HEK293 (cell line): ENCODE measurements around the gene SH3YL1.

Source experiments
- CTCF ChIA-PET: fragments of 350-600 bp; formaldehyde crosslinking; extraction: SDS; loops from one replicate; lab custom pipeline; 2021; ENCODE audit warnings: antibody characterized with exemption; lab: Yijun Ruan, JAX
- POLR2A ChIA-PET: fragments of 300-600 bp; formaldehyde crosslinking; extraction: SDS; loops from one replicate; lab custom pipeline; 2020; ENCODE audit warnings: antibody characterized with exemption, inconsistent platforms; lab: Yijun Ruan, JAX
- H3K27ac ChIP-seq: fragments of 200-500 bp; sonication (Bioruptor generic); 2 replicates; pipeline ENCODE4 v1.5.1; 2014; ENCODE audit warnings: low read depth, low read length, control low read depth, inconsistent platforms; ENCODE audit errors: extremely low read depth
- H3K36me3 ChIP-seq, 2 experiments: fragments of 200-500 bp in 1 of 2; sonication (Bioruptor generic) in 1 of 2; 1 replicate in 1 of 2; 2 replicates in 1 of 2; pipeline ENCODE4 v1.5.1; 2014 to 2017; ENCODE audit warnings: inconsistent platforms in 2 of 2, low read length in 2 of 2; ENCODE audit not compliant: control insufficient read depth in 2 of 2, insufficient read depth in 1 of 2
- H3K4me1 ChIP-seq: fragments of 200-500 bp; sonication (Bioruptor generic); 2 replicates; pipeline ENCODE4 v1.5.1; 2014; ENCODE audit warnings: mild to moderate bottlenecking, low read length, inconsistent platforms; ENCODE audit not compliant: control insufficient read depth, insufficient read depth
- H3K4me3 ChIP-seq: 2 replicates; pipeline ENCODE4 v1.5.1; 2011; ENCODE audit warnings: low read depth, mild to moderate bottlenecking, control low read depth, low read length, moderate library complexity
- H3K9me3 ChIP-seq: fragments of 200-500 bp; sonication (Bioruptor generic); 2 replicates; pipeline ENCODE4 v1.5.1; 2014; ENCODE audit warnings: low read depth, low read length, inconsistent platforms; ENCODE audit not compliant: control insufficient read depth, insufficient read depth
- HIC1 ChIP-seq: fragments of 450-650 bp; formaldehyde crosslinking; IDR thresholded peaks from 2 replicates; pipeline ENCODE4 v1.5.1; 2016; ENCODE audit warnings: missing biosample characterization, missing genetic modification characterization
- HOXA7 ChIP-seq: sonication (generic); formaldehyde crosslinking; IDR thresholded peaks from 2 replicates; pipeline ENCODE4 v1.8.1; 2022; ENCODE audit warnings: missing genetic modification reagents, borderline replicate concordance
- KLF8 ChIP-seq: fragments of 450-650 bp; formaldehyde crosslinking; IDR thresholded peaks from 2 replicates; pipeline ENCODE4 v1.5.1; 2016; ENCODE audit warnings: missing biosample characterization, missing genetic modification characterization
- MEIS1 ChIP-seq: sonication (generic); formaldehyde crosslinking; IDR thresholded peaks from 2 replicates; pipeline ENCODE4 v1.8.1; 2022; ENCODE audit warnings: missing genetic modification reagents, mild to moderate bottlenecking, borderline replicate concordance
- PBX3 ChIP-seq: sonication (generic); formaldehyde crosslinking; IDR thresholded peaks from 2 replicates; pipeline ENCODE4 v1.8.1; 2022; ENCODE audit warnings: mild to moderate bottlenecking, moderate library complexity, missing genetic modification reagents
- REPIN1 ChIP-seq: fragments of 450-650 bp; formaldehyde crosslinking; IDR thresholded peaks from 2 replicates; pipeline ENCODE4 v1.5.1; 2017; ENCODE audit warnings: missing biosample characterization, missing genetic modification characterization, low read depth
- YY1 ChIP-seq: fragments of 450-650 bp; formaldehyde crosslinking; IDR thresholded peaks from 2 replicates; pipeline ENCODE4 v1.5.1; 2018; ENCODE audit warnings: missing biosample characterization, missing genetic modification characterization
- ZNF146 ChIP-seq: fragments of 450-650 bp; formaldehyde crosslinking; IDR thresholded peaks from 2 replicates; pipeline ENCODE4 v1.5.1; 2016; ENCODE audit warnings: missing biosample characterization, missing genetic modification characterization
- ZNF266 ChIP-seq: fragments of 450-650 bp; formaldehyde crosslinking; IDR thresholded peaks from 2 replicates; pipeline ENCODE4 v1.5.1; 2016; ENCODE audit warnings: missing biosample characterization, missing genetic modification characterization, low read depth
- ZNF354C ChIP-seq: fragments of 450-650 bp; formaldehyde crosslinking; IDR thresholded peaks from 2 replicates; pipeline ENCODE4 v1.5.1; 2016; ENCODE audit warnings: missing biosample characterization, missing genetic modification characterization, low read depth, borderline replicate concordance
- ZNF560 ChIP-seq: fragments of 450-650 bp; formaldehyde crosslinking; IDR thresholded peaks from 2 replicates; pipeline ENCODE4 v1.5.1; 2017; ENCODE audit warnings: missing biosample characterization, missing genetic modification characterization, borderline replicate concordance
- ZNF600 ChIP-seq: fragments of 450-650 bp; formaldehyde crosslinking; IDR thresholded peaks from 2 replicates; pipeline ENCODE4 v1.5.1; 2016; ENCODE audit warnings: missing biosample characterization, missing genetic modification characterization
- ZNF624 ChIP-seq: fragments of 450-650 bp; formaldehyde crosslinking; IDR thresholded peaks from 2 replicates; pipeline ENCODE4 v1.5.1; 2017; ENCODE audit warnings: missing biosample characterization, missing genetic modification characterization
- ZNF791 ChIP-seq: fragments of 450-650 bp; formaldehyde crosslinking; IDR thresholded peaks from 2 replicates; pipeline ENCODE4 v1.5.1; 2016; ENCODE audit warnings: missing biosample characterization, missing genetic modification characterization
- ZNF792 ChIP-seq: fragments of 450-650 bp; formaldehyde crosslinking; IDR thresholded peaks from 2 replicates; pipeline ENCODE4 v1.5.1; 2016; ENCODE audit warnings: missing biosample characterization, missing genetic modification characterization
- ZNF837 ChIP-seq: fragments of 450-650 bp; formaldehyde crosslinking; IDR thresholded peaks from 2 replicates; pipeline ENCODE4 v1.5.1; 2016; ENCODE audit warnings: missing biosample characterization, missing genetic modification characterization
- TF ChIP-seq, protein P1 (sequence below): fragments of 450-650 bp; formaldehyde crosslinking; IDR thresholded peaks from 2 replicates; pipeline ENCODE4 v1.5.0; 2017; ENCODE audit warnings: missing biosample characterization, missing genetic modification characterization, borderline replicate concordance
- TF ChIP-seq, protein P2 (sequence below): fragments of 450-650 bp; formaldehyde crosslinking; IDR thresholded peaks from 2 replicates; pipeline ENCODE4 v1.5.1; 2016; ENCODE audit warnings: missing biosample characterization, missing genetic modification characterization
- TF ChIP-seq, protein P3 (sequence below): fragments of 450-650 bp; IDR thresholded peaks from 2 replicates; pipeline ENCODE4 v1.5.1; 2018; ENCODE audit warnings: missing biosample characterization, mild to moderate bottlenecking, missing genetic modification characterization

The SH3YL1 gene

GRCh38 chr2:203401-203800 lies 60.4 kb downstream of the SH3YL1 start:
- no peak for TF ChIP-seq ZNF560 (tag by site-specific recombination)
- TF ChIP-seq ZNF600 (tag by site-specific recombination): no peak
- no peak for TF ChIP-seq KLF8 (tag by site-specific recombination)
- TF ChIP-seq, protein P1, sequence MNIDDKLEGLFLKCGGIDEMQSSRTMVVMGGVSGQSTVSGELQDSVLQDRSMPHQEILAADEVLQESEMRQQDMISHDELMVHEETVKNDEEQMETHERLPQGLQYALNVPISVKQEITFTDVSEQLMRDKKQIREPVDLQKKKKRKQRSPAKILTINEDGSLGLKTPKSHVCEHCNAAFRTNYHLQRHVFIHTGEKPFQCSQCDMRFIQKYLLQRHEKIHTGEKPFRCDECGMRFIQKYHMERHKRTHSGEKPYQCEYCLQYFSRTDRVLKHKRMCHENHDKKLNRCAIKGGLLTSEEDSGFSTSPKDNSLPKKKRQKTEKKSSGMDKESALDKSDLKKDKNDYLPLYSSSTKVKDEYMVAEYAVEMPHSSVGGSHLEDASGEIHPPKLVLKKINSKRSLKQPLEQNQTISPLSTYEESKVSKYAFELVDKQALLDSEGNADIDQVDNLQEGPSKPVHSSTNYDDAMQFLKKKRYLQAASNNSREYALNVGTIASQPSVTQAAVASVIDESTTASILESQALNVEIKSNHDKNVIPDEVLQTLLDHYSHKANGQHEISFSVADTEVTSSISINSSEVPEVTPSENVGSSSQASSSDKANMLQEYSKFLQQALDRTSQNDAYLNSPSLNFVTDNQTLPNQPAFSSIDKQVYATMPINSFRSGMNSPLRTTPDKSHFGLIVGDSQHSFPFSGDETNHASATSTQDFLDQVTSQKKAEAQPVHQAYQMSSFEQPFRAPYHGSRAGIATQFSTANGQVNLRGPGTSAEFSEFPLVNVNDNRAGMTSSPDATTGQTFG: no peak
- no peak for TF ChIP-seq YY1 (tag by site-specific recombination)
- no peak for TF ChIP-seq HOXA7 (CRISPR knock-in tag)
- no peak for TF ChIP-seq ZNF146 (tag by site-specific recombination)
- ChIA-PET CTCF (interaction anchor here (0.8 kb wide), 1 partner anchor 221 kb away, joined by 4 read pairs; no protein-coding TSS in a partner anchor), POLR2A (no interaction called here)
- H3K4me1 ChIP-seq: no peaks in the 10 kb centered on the region
- H3K36me3 ChIP-seq: no peaks in the 10 kb centered on the region
- H3K9me3 ChIP-seq: no peaks in the 10 kb centered on the region
- H3K27ac ChIP-seq: no peak overlapping the region
- H3K4me3 ChIP-seq: no peak overlapping the region

- no peaks in the 10 kb centered on the region for H3K4me1 ChIP-seq
- no peak overlapping the region for H3K4me3 ChIP-seq
- POLR2A ChIA-PET: no interaction called here
- no peaks in the 10 kb centered on the region for H3K36me3 ChIP-seq
- no peaks in the 10 kb centered on the region for H3K9me3 ChIP-seq
- TF ChIP-seq ZNF624 (tag by site-specific recombination) (no peak), HIC1 (tag by site-specific recombination) (no peak), PBX3 (CRISPR knock-in tag) (no peak), ZNF266 (no peak), REPIN1 (no peak), ZNF792 (tag by site-specific recombination) (no peak), ZNF791 (no peak), ZNF354C (no peak), MEIS1 (CRISPR knock-in tag) (no peak), ZNF837 (no peak)
- TF ChIP-seq, protein P2, sequence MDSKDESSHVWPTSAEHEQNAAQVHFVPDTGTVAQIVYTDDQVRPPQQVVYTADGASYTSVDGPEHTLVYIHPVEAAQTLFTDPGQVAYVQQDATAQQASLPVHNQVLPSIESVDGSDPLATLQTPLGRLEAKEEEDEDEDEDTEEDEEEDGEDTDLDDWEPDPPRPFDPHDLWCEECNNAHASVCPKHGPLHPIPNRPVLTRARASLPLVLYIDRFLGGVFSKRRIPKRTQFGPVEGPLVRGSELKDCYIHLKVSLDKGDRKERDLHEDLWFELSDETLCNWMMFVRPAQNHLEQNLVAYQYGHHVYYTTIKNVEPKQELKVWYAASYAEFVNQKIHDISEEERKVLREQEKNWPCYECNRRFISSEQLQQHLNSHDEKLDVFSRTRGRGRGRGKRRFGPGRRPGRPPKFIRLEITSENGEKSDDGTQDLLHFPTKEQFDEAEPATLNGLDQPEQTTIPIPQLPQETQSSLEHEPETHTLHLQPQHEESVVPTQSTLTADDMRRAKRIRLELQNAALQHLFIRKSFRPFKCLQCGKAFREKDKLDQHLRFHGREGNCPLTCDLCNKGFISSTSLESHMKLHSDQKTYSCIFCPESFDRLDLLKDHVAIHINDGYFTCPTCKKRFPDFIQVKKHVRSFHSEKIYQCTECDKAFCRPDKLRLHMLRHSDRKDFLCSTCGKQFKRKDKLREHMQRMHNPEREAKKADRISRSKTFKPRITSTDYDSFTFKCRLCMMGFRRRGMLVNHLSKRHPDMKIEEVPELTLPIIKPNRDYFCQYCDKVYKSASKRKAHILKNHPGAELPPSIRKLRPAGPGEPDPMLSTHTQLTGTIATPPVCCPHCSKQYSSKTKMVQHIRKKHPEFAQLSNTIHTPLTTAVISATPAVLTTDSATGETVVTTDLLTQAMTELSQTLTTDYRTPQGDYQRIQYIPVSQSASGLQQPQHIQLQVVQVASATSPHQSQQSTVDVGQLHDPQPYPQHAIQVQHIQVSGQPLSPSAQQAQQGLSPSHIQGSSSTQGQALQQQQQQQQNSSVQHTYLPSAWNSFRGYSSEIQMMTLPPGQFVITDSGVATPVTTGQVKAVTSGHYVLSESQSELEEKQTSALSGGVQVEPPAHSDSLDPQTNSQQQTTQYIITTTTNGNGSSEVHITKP (tag by site-specific recombination): no peak
- TF ChIP-seq, protein P3, sequence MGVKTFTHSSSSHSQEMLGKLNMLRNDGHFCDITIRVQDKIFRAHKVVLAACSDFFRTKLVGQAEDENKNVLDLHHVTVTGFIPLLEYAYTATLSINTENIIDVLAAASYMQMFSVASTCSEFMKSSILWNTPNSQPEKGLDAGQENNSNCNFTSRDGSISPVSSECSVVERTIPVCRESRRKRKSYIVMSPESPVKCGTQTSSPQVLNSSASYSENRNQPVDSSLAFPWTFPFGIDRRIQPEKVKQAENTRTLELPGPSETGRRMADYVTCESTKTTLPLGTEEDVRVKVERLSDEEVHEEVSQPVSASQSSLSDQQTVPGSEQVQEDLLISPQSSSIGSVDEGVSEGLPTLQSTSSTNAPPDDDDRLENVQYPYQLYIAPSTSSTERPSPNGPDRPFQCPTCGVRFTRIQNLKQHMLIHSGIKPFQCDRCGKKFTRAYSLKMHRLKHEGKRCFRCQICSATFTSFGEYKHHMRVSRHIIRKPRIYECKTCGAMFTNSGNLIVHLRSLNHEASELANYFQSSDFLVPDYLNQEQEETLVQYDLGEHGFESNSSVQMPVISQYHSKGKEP (tag by site-specific recombination): no peak
- no peak overlapping the region for H3K27ac ChIP-seq
- CTCF ChIA-PET: interaction anchor here (0.6 to 0.8 kb wide), 2 partner anchors 57 to 221 kb away, joined by 3 to 4 read pairs; no protein-coding TSS in a partner anchor
These were observed 60.9 kb downstream of the SH3YL1 start for GRCh38 chr2:202945-203344.
